ENCODE data around the gene TDG.

DNA sequence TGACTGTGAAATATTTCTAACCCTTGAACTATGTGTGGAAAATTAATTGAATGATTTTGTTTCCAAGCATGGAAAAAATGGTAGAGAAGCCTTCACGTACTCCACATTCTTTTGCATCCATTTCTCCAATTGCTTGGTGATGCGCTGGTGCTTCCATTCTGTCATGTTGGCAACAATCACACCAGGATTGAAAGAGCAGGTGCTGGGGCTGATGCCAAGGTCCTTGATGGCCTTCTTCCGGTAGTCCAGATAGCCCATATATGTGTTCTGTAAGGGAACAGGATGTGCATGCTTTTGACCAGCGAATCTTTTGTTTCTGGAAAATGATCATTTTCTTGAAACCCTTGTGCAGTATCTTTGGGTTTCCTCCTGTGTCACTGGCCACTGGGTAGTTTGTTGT lies 28.6 kb downstream of the TDG start:
- TF ChIP-seq, protein P1, sequence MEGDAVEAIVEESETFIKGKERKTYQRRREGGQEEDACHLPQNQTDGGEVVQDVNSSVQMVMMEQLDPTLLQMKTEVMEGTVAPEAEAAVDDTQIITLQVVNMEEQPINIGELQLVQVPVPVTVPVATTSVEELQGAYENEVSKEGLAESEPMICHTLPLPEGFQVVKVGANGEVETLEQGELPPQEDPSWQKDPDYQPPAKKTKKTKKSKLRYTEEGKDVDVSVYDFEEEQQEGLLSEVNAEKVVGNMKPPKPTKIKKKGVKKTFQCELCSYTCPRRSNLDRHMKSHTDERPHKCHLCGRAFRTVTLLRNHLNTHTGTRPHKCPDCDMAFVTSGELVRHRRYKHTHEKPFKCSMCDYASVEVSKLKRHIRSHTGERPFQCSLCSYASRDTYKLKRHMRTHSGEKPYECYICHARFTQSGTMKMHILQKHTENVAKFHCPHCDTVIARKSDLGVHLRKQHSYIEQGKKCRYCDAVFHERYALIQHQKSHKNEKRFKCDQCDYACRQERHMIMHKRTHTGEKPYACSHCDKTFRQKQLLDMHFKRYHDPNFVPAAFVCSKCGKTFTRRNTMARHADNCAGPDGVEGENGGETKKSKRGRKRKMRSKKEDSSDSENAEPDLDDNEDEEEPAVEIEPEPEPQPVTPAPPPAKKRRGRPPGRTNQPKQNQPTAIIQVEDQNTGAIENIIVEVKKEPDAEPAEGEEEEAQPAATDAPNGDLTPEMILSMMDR (IDR thresholded peaks at IDR 0.05 in 4 of 5, conservative IDR thresholded peaks at IDR 0.05 in 1 of 5), result no peak
- no peak for TF ChIP-seq POLR2A (IDR thresholded peaks at IDR 0.05)

Measured in gastrocnemius medialis (tissue), 4 donors.